Cardiac septum (tissue), 1 donor: ENCODE measurements around the gene DGUOK. TPM values are rescaled to one million over a fixed set of nuclear protein-coding genes. Genes with fewer than 3 reads are reported as not detected.
"Not testable (repeated sequence)": the region's sequence is repeated elsewhere in the genome, so short reads cannot be mapped to it uniquely, and the experiment has no call there.

Experiments
- DNase-seq: peaks from one replicate; pipeline ENCODE4 v3.0.0-alpha.2; 2020; ENCODE audit warnings: low spot score
- intact Hi-C: fragments of 100-400 bp; cut with DNase I; formaldehyde crosslinking; loops from one replicate; pipeline ENCODE4 v1.14.0; 2022
- long read RNA-seq: library from polyadenylated mRNA; unstranded; transcript quantifications from one replicate; pipeline ENCODE4 v2.0.0, GENCODE V29; 2021
- total RNA-seq: library from RNA; stranded (reverse); fragmentation: NEBNext Ultra II Directional; extraction: Animal tissue kit (Norgen Biotek cat#: 25700); gene quantifications from one replicate; pipeline ENCODE4 v1.2.1, GENCODE V29; 2021
- donor health status: DM: no; HTN: no; CAD: no.

DGUOK gene
- 23.7 TPM for total RNA-seq
- long read RNA-seq, transcript DGUOK-201 (7 exons, 1,144 nt): major isoform, 11 of 33 reads
- long read RNA-seq, transcript DGUOK-208 (6 exons, 1,029 nt): minor isoform, 6 of 33 reads
- long read RNA-seq, transcript DGUOK-202 (5 exons, 880 nt): minor isoform, 5 of 33 reads
- long read RNA-seq, partial matches to known transcripts: 2 of 33 reads
- long read RNA-seq, other reads (novel, unspliced or antisense): 6 of 33 reads

- peak; percentile 99 for DNase-seq
- intact Hi-C loops: loop anchor here (2.0 to 5.0 kb wide), 2 partner anchors 60 to 76 kb away; no protein-coding TSS in a partner anchor
Observed at GRCh38 chr2:73926493-73927327, at the start of gene DGUOK. Gene DGUOK, plus strand, starts transcription at chr2:73926880. Its CDS starts 31 bp downstream, at chr2:73926911.

- no peak for DNase-seq
- intact Hi-C loops: no loop called here
Observed at GRCh38 chr2:73877071-73877802, 49.4 kb upstream of the DGUOK start.

DNA sequence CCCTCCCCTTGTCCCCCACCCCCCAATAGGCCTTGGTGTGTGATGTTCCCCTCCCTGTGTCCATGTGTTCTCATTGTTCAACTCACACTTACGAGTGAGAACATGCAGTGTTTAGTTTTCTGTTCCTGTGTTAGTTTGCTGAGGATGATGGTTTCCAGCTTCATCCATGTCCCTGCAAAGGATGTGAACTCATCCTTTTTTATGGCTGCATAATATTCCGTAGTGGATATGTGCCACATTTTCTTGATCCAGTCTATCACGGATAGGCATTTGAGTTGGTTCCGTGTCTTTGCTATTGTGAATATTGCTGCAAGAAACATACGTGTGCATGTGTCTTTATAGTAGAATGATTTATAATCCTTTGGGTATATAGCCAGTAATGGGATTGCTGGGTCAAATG is 48.7 kb upstream of the DGUOK start:
- DNase-seq, intact Hi-C loops: not testable (repeated sequence)

DNA sequence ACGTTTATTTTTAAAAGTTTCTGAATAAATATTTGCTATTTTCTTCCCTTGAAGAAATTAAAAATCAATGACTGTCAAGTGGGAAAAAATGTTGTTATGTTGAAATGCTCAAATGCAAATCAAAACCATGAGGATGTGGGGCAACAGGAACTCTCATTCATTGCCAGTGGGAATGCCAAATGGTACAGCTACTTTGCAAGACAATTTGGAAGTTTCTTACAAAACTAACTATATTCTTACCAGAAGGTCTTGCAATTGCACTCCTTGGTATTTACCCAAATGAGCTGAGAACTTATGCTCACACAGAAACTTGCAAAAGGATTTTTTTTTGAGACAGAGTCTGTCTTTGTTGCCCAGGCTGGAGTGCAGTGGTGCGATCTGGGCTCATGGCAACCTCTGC is 41.3 kb upstream of the DGUOK start:
- intact Hi-C loops: no loop called here
- no peak for DNase-seq

- no peak for DNase-seq
- intact Hi-C loops: no loop called here
Observed at GRCh38 chr2:73886357-73886756, 40.3 kb upstream of the DGUOK start.

GRCh38 chr2:73887596-73888353 is 38.9 kb upstream of the DGUOK start:
- intact Hi-C loops, DNase-seq: not testable (repeated sequence)

- DNase-seq: no peak
- intact Hi-C loops: no loop called here
Observed at GRCh38 chr2:73888388-73888787, 38.3 kb upstream of the DGUOK start.

DNA sequence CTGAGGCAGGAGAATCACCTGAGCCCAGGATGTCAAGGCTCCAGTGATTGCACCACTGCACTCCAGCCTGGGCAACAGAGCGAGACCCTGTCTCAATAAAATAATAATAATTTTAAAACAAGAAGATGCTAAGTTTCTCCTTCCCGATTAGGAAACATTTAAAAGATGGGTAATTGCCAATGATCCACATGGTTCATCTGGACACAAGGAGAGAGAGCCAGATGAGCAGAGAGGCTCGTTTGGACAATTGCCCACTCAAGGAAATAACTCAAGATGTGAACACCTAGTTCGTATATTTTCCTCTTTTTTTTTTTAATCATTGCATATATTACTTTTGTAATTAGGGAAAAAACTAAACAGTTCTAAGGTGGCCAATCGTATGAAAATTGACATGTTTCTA is 37.5 kb upstream of the DGUOK start:
- intact Hi-C loops: no loop called here
- no peak for DNase-seq

DNA sequence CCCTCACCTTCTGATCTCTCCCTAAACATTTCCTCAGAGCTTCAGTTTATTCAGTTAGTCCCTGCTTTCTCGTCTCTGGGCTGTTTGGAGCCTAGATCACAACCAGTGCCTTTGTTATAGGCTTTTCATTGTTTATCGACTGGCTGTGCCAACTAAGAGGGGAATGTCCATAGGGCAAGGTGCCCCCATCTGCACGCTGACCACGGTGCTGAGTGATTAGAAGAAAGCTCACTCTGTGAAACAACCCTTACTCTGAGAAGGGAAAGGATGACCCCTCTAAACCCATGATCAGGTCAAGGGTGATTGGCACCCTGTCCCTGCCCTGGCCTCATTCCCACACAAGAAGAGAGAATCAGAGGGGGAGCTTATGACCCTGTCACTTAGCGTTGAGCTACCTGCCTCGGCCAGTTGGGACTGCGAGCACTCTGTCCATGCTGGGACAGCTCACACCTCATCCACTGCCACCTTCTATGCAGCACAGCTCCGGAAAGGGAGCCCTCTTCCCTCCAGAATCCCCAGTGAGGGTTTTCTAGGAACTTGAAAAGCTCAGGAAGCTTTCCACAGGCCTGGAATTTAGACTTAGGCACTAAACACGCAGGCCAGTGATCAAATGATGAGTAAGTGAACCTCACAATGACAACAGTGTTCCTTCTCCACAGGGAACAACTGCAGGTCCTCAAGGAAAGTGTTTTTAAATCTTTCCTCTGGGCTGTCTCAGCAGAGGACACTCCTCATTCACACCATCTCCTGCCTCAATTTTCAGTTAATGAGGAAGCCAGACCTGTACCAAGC is 36.2 kb upstream of the DGUOK start:
- DNase-seq: no peak
- intact Hi-C loops: no loop called here

DNA sequence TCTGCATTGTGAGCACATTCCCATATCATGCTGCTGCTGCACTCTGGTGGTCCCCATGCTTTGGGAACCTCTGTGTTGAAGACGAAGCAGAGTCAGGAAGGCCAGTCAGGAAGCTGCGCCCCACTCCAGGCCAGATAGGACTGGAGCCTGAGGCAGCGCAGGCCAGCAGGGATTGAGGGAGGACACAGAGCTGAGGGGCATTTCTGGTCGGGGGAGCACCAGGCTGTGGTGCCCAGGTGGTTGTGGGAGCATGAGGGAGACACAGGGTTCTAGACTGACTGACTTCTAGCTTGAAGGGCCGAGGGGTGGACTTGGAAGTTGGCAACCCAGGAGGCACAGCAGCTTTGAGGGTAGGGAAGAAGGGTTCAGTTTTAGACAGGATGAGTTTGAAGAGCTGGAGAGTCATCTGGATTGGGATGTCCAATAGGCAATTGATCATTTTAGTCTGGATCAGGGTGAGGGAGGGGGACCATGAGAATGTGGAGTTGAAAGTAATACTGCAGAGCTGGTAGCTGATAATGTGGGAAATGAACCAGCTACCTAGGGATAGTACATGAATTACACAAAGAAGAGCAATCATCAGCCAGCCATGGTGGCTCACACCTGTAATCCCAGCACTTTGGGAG is 35.3 kb upstream of the DGUOK start:
- no peak for DNase-seq
- intact Hi-C loops: no loop called here

GRCh38 chr2:73892631-73893329 is 33.9 kb upstream of the DGUOK start, which contains the start of gene ACTG2:
Gene ACTG2, plus strand, starts transcription at chr2:73893008. Its CDS starts 8,304 bp downstream, at chr2:73901312.
- no peak for DNase-seq
- intact Hi-C loops: no loop called here

DNA sequence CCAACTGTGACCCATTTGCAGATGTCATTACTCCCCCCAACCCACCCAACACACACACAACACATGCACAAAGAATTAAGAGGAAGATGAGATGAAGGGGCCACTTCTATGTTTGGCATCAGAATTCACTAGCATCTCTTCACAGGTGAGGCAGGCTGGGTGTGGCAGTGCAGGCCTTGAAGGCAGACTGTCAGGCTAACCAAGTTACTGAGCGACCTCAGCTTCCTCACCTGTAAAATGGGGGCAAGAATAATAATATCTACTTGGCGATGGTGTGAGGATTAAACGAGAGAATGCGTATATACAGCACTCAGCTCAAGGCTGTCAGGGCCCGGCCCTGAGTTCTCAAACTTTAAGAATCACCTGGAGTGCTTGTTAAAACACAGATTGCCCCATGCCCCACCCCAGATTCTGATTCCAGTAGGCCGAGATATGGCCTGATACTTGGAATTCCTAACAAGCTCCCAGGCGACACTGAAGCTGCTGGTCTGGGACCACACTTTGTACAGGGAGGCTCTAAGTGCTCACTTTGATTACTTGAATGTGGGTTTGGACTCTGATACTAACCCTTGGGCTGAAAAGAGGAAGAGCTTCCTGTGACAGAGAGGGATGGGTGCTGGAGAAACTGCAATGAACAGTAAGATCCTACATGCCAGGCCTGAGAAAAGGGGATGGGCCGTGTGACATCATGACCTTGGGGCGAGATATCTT is 32.8 kb upstream of the DGUOK start:
- no peak for DNase-seq
- intact Hi-C loops: no loop called here

- DNase-seq: no peak
- intact Hi-C loops: no loop called here
Observed at GRCh38 chr2:73894475-73894850, 32.2 kb upstream of the DGUOK start.

GRCh38 chr2:73894877-73895276 is 31.8 kb upstream of the DGUOK start:
- DNase-seq: no peak
- intact Hi-C loops: no loop called here

- no peak for DNase-seq
- intact Hi-C loops: no loop called here
Observed at GRCh38 chr2:73895473-73895872, 31.2 kb upstream of the DGUOK start.

GRCh38 chr2:73896362-73897239 is 30.1 kb upstream of the DGUOK start:
- intact Hi-C loops: no loop called here
- no peak for DNase-seq
